Measurements from ENCODE around the gene OOEP. TPM values are rescaled to one million over a fixed set of nuclear protein-coding genes. Genes with fewer than 3 reads are reported as not detected.

OOEP gene
- total RNA-seq, 4 donors from 2014 or later, result not detected

DNA sequence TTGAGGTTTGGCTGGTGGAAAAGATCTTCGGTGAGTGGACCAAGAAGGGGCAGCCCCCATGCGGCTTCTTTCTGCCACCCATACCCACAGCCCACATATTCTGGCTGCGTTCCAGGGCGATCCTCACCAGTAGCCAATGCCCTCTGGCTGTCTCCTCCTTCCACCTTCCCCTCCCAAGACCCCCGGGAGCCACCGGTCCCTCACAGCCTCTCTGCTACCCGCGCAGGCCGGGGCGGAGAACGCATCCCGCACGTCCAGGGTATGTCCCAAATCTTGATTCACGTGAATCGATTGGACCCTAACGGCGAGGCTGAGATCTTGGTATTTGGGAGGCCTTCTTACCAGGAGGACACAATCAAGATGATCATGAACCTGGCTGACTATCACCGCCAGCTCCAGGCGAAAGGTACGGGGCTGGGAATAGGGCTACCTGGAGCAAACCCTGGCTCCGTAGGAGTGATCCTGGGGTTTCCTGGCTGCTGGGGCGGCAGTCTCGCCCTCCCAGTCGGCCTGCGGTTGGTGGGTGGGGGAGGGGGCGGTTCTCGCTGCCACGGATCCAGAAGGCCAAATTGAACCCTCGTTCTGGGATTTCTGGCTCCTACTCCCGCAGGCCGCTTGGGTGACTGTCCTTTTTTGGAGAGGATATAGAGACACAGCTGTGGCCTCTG lies 6.7 kb downstream of the OOEP start:
- Histone ChIP-seq H3K9me3 (no peaks in the 10 kb centered on the region), H3K36me3 (no peaks in the 10 kb centered on the region), H3K27me3 (no peaks in the 10 kb centered on the region), H3K4me1 (no peaks in the 10 kb centered on the region), H3K27ac (no peak overlapping the region), H3K4me3 (replicated peaks in 1 of 3) (no peak overlapping the region)
- 95 to 96% methylated on average over 31 of the region's 31 CpGs for WGBS, 2 donors
- DNase-seq, result no peak
- intact Hi-C loops (cut with DNase I), result no loop called here
- TF ChIP-seq POLR2A (IDR thresholded peaks at IDR 0.05) (no peak), CTCF (IDR thresholded peaks at IDR 0.05) (no peak)

DNA sequence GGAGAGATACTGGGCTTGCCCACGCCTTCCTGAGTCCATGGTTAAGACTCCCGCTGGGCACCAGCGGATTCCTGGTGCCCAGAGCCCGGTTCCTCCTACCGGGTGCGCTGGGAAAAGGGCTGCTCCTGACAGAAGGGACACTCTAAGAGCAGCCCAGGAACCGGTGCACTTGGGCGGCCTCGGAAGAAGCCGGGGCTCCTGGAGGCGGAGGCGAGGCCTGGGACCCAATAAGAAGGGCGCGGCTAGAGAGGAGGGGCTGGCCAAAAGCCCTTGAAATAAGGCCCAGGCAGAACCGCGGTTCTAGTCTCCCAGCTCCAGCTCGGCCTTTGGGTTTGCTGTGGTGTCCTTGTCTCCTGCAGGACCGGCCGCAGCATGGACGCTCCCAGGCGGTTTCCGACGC lies 7.3 kb downstream of the OOEP start, which contains the start of gene KHDC3L:
Gene KHDC3L, plus strand, starts transcription at position 301 of the 400 bp plus-strand sequence. Its CDS starts 72 bp downstream, at position 373.
- Histone ChIP-seq H3K27ac (no peak within 1 kb of the TSS), H3K9me3 (no peaks in the 10 kb centered on the region), H3K36me3 (no peaks in the 10 kb centered on the region), H3K4me3 (replicated peaks in 1 of 3) (no peak within 1 kb of the TSS), H3K27me3 (no peaks in the 10 kb centered on the region), H3K4me1 (no peaks in the 10 kb centered on the region)
- no peak for DNase-seq
- intact Hi-C loops (cut with DNase I), result no loop called here
- WGBS, 2 donors, result 85 to 90% methylated on average over 22 to 23 of the region's 23 CpGs
- TF ChIP-seq POLR2A (IDR thresholded peaks at IDR 0.05) (no peak), CTCF (IDR thresholded peaks at IDR 0.05) (no peak)

GRCh38 chr6:73353636-73354593 lies 15.8 kb downstream of the OOEP start, which contains the start of gene DPPA5:
Gene DPPA5, minus strand, starts transcription at chr6:73354276. Its CDS starts 51 bp downstream, at chr6:73354225.
- no peak within 1 kb of the TSS for H3K27ac ChIP-seq
- H3K4me3 ChIP-seq (replicated peaks in 1 of 3), result no peak within 1 kb of the TSS
- H3K4me1 ChIP-seq, result no peaks in the 10 kb centered on the region
- TF ChIP-seq POLR2A (IDR thresholded peaks at IDR 0.05), result no peak
- TF ChIP-seq CTCF (IDR thresholded peaks at IDR 0.05), result no peak
- no peaks in the 10 kb centered on the region for H3K9me3 ChIP-seq
- WGBS, 2 donors, result 92 to 94% methylated on average over 32 to 40 of the region's 59 CpGs
- intact Hi-C loops (cut with DNase I), result no loop called here
- H3K27me3 ChIP-seq, result no peaks in the 10 kb centered on the region
- H3K36me3 ChIP-seq, result no peaks in the 10 kb centered on the region
- no peak for DNase-seq

DNA sequence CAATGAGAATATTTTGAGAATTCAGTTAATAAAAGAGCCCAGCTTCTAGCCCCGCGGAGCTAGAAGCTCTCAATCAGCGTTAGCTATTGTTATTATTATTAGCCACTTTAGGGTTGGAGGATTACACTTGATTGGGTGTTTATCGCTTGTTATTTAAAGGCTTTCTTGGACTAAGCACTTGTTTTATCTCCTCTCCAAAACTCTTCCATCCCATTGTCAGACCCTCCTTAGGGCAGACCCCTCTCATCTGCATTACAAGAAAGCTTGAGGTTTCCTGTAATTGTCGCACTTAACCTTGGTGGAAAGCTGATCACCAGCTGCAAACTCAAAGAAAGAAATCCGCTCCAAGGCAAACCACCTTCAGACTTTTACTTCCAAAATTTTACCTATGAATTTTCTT lies 20.4 kb downstream of the OOEP start:
- TF ChIP-seq POLR2A (IDR thresholded peaks at IDR 0.05) (no peak), CTCF (IDR thresholded peaks at IDR 0.05) (no peak)
- WGBS, 2 donors, result 20 to 32% methylated on average over 6 of the region's 6 CpGs
- DNase-seq, result no peak

More for the DNA sequence above, 20.4 kb downstream of the OOEP start:
- Histone ChIP-seq H3K4me3 (replicated peaks in 1 of 3) (no peak overlapping the region), H3K27me3 (peaks cover 6% of the 10 kb centered on the region), H3K9me3 (no peaks in the 10 kb centered on the region), H3K4me1 (no peaks in the 10 kb centered on the region), H3K36me3 (no peaks in the 10 kb centered on the region), H3K27ac (no peak overlapping the region)
- intact Hi-C loops (cut with DNase I), result no loop called here
